ENCODE results near the gene TBL1X.
A peak's percentile ranks its signal among the peaks of the same experiment; 100 is the strongest.

TBL1X gene

DNA sequence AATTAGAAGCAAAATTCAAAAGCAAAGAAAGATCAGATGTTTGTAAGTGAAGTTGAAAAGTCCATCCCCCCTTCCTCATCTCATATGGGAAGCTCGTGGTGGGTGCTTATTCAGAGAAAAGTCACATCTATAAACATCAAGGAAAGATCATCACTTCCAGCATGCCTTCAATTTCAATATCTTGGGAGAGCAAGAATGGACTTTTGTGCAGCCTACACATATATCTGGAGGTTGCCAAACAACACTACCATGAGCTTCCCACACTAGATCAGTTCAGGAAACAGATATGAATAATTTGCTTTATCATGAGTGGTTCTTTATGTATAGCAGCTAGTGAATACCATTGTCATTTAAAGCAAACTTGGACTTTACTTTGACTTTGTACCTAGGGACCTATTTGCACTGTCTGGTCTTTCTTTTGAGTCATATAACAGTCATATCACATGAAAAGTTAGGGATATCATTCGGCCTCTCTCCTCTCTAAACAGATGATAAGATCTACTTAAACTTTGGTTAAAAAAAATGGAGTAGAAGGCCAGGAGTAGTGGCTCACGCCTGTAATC lies 5.6 kb upstream of the TBL1X start:
- Histone ChIP-seq H3K4me3 (ENCODE audit: insufficient read depth, low read depth, low read length) (no peak overlapping the region), H3K27me3 (ENCODE audit: control insufficient read depth, insufficient read depth, low read length, poor library complexity, severe bottlenecking) (no peaks in the 10 kb centered on the region), H3K4me1 (ENCODE audit: control insufficient read depth, insufficient read depth, low read length) (no peaks in the 10 kb centered on the region), H3K36me3 (ENCODE audit: control insufficient read depth, insufficient read depth, low read length) (no peaks in the 10 kb centered on the region), H3K27ac (ENCODE audit: insufficient read depth, low read depth, low read length, poor library complexity, severe bottlenecking) (no peak overlapping the region), H3K9me3 (ENCODE audit: control insufficient read depth, low read length) (no peaks in the 10 kb centered on the region)
- WGBS, 2 experiments = 77 to 92% methylated on average over 1 to 2 of the region's 3 CpGs

DNA sequence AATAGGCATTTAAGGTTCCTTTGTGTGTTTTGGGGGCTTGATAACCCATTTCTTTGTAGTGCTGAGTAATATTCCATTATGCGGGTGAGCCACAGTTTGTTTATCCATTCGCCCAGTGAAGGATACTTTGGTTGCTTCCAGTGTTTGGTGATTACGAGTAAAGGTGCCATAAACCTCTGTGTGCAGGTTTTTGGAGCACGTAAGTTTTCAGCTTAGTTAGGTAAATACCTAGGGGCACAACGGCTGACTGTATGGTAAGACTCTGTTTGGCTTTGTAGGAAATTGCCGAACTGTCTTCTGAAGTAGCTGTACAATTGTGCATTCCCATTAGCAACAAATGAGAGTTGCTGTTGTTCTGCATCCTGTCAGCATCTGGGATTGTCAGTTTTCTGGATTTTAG lies 3.8 kb upstream of the TBL1X start:
- H3K4me1 ChIP-seq (ENCODE audit: control insufficient read depth, insufficient read depth, low read length) = no peaks in the 10 kb centered on the region
- no peaks in the 10 kb centered on the region for H3K36me3 ChIP-seq (ENCODE audit: control insufficient read depth, insufficient read depth, low read length)
- 88 to 89% methylated on average over 6 of the region's 6 CpGs for WGBS, 2 experiments
- H3K9me3 ChIP-seq (ENCODE audit: control insufficient read depth, low read length) = no peaks in the 10 kb centered on the region
- no peak overlapping the region for H3K4me3 ChIP-seq (ENCODE audit: insufficient read depth, low read depth, low read length)
- no peak overlapping the region for H3K27ac ChIP-seq (ENCODE audit: insufficient read depth, low read depth, low read length, poor library complexity, severe bottlenecking)
- H3K27me3 ChIP-seq (ENCODE audit: control insufficient read depth, insufficient read depth, low read length, poor library complexity, severe bottlenecking) = no peaks in the 10 kb centered on the region

DNA sequence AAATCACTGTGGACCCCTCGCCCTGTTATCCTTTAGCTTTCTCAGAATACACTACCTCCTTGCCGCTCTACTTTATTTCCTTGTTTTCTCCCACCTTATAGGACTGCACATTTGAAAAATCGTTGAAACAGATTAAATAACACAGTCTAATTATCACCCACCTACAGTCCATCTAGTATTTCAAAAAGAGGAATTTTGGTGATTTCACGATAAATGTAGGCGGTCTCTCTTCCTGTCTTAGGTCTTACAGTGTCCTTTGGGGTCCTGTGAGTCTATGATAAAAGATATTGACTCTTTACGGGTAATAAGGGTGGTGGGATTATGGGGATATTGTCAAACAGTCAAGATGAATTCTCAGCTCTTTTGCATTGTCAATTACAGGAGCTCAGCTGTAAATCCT lies 2.4 kb upstream of the TBL1X start:
- Histone ChIP-seq H3K4me3 (ENCODE audit: insufficient read depth, low read depth, low read length) (no peak overlapping the region), H3K4me1 (ENCODE audit: control insufficient read depth, insufficient read depth, low read length) (no peaks in the 10 kb centered on the region), H3K27me3 (ENCODE audit: control insufficient read depth, insufficient read depth, low read length, poor library complexity, severe bottlenecking) (no peaks in the 10 kb centered on the region), H3K27ac (ENCODE audit: insufficient read depth, low read depth, low read length, poor library complexity, severe bottlenecking) (no peak overlapping the region), H3K9me3 (ENCODE audit: control insufficient read depth, low read length) (no peaks in the 10 kb centered on the region), H3K36me3 (ENCODE audit: control insufficient read depth, insufficient read depth, low read length) (no peaks in the 10 kb centered on the region)
- WGBS, 2 experiments = 48 to 52% methylated on average over 6 of the region's 6 CpGs

DNA sequence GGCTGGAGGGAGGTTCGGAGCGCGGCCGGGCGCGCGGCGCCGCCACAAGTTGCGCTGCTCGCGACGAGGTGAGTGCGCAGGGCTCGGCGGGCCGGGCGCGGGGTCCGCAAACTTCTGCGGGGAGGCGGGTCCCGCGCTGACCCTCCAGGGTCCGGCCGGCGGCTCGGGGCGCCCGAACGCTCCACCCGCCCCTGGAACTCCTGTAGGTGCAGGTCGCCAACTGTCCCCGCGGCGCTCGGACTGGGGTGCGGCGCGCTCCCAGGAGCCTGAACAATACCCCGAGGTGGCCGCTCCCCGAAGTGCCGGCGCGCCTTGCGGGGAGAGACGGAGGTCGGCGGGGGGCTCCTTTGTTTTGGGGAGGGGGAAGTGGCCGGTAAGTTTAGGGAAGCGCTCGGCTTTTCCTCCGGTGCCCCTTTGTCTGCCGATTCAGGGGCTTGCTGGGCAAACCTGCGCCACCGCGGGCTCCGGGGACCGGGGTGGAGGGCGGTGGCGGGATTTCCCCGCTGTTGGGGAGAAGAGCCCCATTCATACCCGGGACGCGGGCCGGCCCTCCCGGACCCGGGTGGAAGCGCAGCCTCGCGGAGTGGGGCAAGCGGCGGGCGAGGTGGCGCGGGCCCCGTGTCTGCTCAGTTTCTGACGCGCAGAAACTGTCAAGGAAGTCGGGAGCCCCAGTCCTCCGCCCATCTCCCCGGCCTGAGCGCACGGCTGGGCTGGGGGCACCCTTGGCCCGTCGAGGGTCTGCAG lies 694 bp downstream of the TBL1X start:
- H3K27ac ChIP-seq (ENCODE audit: insufficient read depth, low read depth, low read length, poor library complexity, severe bottlenecking) = no peak overlapping the region
- WGBS, 2 experiments = 0% methylated on average over 87 of the region's 87 CpGs

DNA sequence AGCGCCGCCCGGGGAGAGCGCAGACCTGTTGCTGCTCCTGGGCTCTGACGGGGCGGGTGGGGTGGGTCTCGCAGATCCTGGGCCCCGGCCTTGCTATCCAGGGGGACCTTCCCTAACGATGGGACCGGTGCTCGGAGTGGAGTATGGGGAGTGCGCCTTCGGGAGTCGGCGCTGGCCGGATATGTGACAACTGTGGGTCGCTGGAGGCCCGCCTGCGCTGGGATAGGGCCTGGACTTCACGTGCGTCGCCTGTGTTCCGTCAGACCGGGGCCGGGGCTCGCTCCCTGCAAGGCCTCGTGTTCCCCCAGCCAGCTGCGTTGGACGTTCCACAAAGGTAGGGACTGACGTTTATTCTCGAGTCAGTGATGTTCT lies 1.3 kb downstream of the TBL1X start:
- no peak overlapping the region for H3K27ac ChIP-seq (ENCODE audit: insufficient read depth, low read depth, low read length, poor library complexity, severe bottlenecking)
- WGBS, 2 experiments = 0 to 1% methylated on average over 28 to 31 of the region's 31 CpGs
- H3K4me1 ChIP-seq (ENCODE audit: control insufficient read depth, insufficient read depth, low read length) = no peaks in the 10 kb centered on the region
- peak overlapping the region; percentile 62 for H3K4me3 ChIP-seq (ENCODE audit: insufficient read depth, low read depth, low read length)
- H3K9me3 ChIP-seq (ENCODE audit: control insufficient read depth, low read length) = no peaks in the 10 kb centered on the region
- no peaks in the 10 kb centered on the region for H3K27me3 ChIP-seq (ENCODE audit: control insufficient read depth, insufficient read depth, low read length, poor library complexity, severe bottlenecking)
- no peaks in the 10 kb centered on the region for H3K36me3 ChIP-seq (ENCODE audit: control insufficient read depth, insufficient read depth, low read length)

More for the DNA sequence above, 694 bp downstream of the TBL1X start:
- Histone ChIP-seq H3K36me3 (ENCODE audit: control insufficient read depth, insufficient read depth, low read length) (no peaks in the 10 kb centered on the region), H3K4me1 (ENCODE audit: control insufficient read depth, insufficient read depth, low read length) (no peaks in the 10 kb centered on the region), H3K9me3 (ENCODE audit: control insufficient read depth, low read length) (no peaks in the 10 kb centered on the region), H3K4me3 (ENCODE audit: insufficient read depth, low read depth, low read length) (peak overlapping the region; percentile 62), H3K27me3 (ENCODE audit: control insufficient read depth, insufficient read depth, low read length, poor library complexity, severe bottlenecking) (no peaks in the 10 kb centered on the region)

DNA sequence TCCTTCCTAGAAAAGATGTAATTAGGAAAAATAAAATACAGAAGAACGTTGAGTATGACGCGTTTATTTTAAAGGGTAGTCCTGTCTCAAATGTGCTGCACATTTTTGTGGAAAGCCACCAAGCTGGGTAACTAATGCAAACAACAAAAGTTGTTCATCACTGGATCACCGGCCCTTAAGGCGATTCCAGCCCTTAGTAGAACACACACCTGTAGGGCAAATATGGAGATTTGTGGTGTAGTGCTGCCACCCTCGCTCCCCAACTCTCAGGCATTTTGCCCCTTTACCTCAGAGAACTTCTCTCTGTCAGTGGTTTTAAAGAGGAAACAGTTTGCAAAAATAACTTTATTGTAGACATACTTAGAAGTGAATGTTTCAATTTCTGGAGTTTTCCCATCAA lies 1.9 kb downstream of the TBL1X start:
- no peak overlapping the region for H3K27ac ChIP-seq (ENCODE audit: insufficient read depth, low read depth, low read length, poor library complexity, severe bottlenecking)
- H3K36me3 ChIP-seq (ENCODE audit: control insufficient read depth, insufficient read depth, low read length) = no peaks in the 10 kb centered on the region
- no peaks in the 10 kb centered on the region for H3K4me1 ChIP-seq (ENCODE audit: control insufficient read depth, insufficient read depth, low read length)
- H3K9me3 ChIP-seq (ENCODE audit: control insufficient read depth, low read length) = no peaks in the 10 kb centered on the region
- WGBS, 2 experiments = 45 to 51% methylated on average over 4 to 6 of the region's 6 CpGs
- no peaks in the 10 kb centered on the region for H3K27me3 ChIP-seq (ENCODE audit: control insufficient read depth, insufficient read depth, low read length, poor library complexity, severe bottlenecking)
- peak overlapping the region; percentile 62 for H3K4me3 ChIP-seq (ENCODE audit: insufficient read depth, low read depth, low read length)

DNA sequence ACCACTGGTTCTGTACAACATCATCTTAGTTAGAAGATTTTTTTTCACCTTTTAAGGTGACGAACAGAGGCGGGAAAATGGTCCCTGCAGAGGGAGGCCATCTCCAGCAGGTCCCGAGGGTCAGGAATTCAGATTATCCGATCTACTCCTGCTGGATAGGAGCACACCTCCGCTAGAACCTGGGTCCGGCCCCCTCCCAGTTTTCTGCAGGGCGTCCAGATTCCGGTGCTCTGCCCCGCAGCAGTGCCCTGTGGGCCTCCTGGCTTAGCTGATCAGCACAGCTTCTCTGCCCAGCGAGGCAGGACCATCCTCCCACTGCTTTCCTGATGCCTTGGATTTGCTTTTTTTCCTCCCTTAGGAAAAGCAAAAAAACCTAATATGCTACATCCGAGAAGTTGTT lies 2.3 kb downstream of the TBL1X start:
- Histone ChIP-seq H3K36me3 (ENCODE audit: control insufficient read depth, insufficient read depth, low read length) (no peaks in the 10 kb centered on the region), H3K9me3 (ENCODE audit: control insufficient read depth, low read length) (no peaks in the 10 kb centered on the region), H3K27me3 (ENCODE audit: control insufficient read depth, insufficient read depth, low read length, poor library complexity, severe bottlenecking) (no peaks in the 10 kb centered on the region), H3K27ac (ENCODE audit: insufficient read depth, low read depth, low read length, poor library complexity, severe bottlenecking) (no peak overlapping the region), H3K4me1 (ENCODE audit: control insufficient read depth, insufficient read depth, low read length) (no peaks in the 10 kb centered on the region), H3K4me3 (ENCODE audit: insufficient read depth, low read depth, low read length) (peak overlapping the region; percentile 62)
- WGBS, 2 experiments = 16 to 17% methylated on average over 11 of the region's 11 CpGs

DNA sequence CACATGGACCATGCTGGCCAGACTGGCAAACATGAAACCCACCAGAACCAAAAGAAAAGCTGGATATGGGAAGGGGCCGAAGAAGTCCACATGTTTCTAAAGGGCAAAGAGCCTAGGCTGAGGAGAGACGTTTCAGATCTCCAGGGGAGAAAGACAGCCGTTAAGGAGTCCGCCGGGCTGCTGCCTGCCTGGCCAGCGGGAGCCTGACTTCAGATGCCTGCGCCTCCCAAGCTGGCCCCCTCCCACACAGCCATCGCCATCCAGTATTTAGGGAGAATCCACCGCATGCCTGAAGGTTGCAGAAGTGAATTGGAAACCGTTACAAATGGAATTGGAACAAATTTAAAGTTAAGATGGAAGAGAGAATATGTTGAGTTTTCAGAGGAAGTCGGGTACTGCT lies 2.9 kb downstream of the TBL1X start:
- H3K9me3 ChIP-seq (ENCODE audit: control insufficient read depth, low read length) = no peaks in the 10 kb centered on the region
- peak overlapping the region; percentile 62 for H3K4me3 ChIP-seq (ENCODE audit: insufficient read depth, low read depth, low read length)
- 17 to 18% methylated on average over 10 to 11 of the region's 11 CpGs for WGBS, 2 experiments
- no peak overlapping the region for H3K27ac ChIP-seq (ENCODE audit: insufficient read depth, low read depth, low read length, poor library complexity, severe bottlenecking)
- H3K27me3 ChIP-seq (ENCODE audit: control insufficient read depth, insufficient read depth, low read length, poor library complexity, severe bottlenecking) = no peaks in the 10 kb centered on the region
- H3K4me1 ChIP-seq (ENCODE audit: control insufficient read depth, insufficient read depth, low read length) = no peaks in the 10 kb centered on the region
- H3K36me3 ChIP-seq (ENCODE audit: control insufficient read depth, insufficient read depth, low read length) = no peaks in the 10 kb centered on the region

DNA sequence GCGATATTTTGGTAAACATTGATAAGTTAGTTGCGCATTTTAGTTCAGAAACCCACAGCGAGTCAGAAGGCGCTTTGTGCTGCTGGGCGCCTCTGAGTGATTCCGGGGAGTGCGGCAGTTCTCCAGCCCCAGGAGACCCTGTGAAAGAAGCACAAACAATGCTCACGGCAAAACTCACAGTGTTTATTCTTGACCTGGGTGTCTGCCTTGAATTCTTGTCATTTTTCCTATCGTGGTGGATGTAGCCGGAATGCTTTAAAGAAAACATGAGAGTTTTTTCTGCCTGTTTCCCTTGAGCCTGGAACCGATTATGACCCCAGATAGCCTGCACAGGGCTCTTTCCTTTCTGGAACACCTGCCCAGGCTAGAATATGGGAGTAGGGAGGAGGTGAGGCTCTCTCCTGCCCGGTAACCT lies 6.7 kb downstream of the TBL1X start:
- Histone ChIP-seq H3K36me3 (ENCODE audit: control insufficient read depth, insufficient read depth, low read length) (no peaks in the 10 kb centered on the region), H3K27ac (ENCODE audit: insufficient read depth, low read depth, low read length, poor library complexity, severe bottlenecking) (no peak overlapping the region), H3K27me3 (ENCODE audit: control insufficient read depth, insufficient read depth, low read length, poor library complexity, severe bottlenecking) (no peaks in the 10 kb centered on the region), H3K4me1 (ENCODE audit: control insufficient read depth, insufficient read depth, low read length) (no peaks in the 10 kb centered on the region), H3K4me3 (ENCODE audit: insufficient read depth, low read depth, low read length) (no peak overlapping the region), H3K9me3 (ENCODE audit: control insufficient read depth, low read length) (no peaks in the 10 kb centered on the region)
- 83 to 88% methylated on average over 12 of the region's 12 CpGs for WGBS, 2 experiments

DNA sequence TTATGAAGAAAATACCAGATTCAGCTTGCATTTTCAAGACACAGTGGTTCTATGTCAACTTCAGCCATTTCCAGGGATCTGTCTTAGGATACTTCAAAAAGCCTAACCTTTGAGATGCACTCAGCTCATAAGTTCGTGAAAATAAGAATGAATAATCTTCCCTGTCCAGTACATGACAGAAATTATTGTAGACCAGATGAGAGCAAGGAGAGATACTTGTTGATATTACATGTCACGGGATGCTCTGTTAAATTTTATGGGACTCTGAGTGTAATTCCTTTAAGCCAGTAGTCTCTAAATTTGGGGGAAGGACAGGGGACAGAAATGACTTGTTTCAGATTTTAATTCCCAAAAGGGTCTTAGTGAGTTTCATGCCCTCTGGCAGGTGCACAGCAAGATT lies 8.8 kb downstream of the TBL1X start:
- WGBS, 2 experiments = 92 to 93% methylated on average over 1 to 2 of the region's 2 CpGs
- no peaks in the 10 kb centered on the region for H3K27me3 ChIP-seq (ENCODE audit: control insufficient read depth, insufficient read depth, low read length, poor library complexity, severe bottlenecking)
- H3K9me3 ChIP-seq (ENCODE audit: control insufficient read depth, low read length) = no peaks in the 10 kb centered on the region
- no peak overlapping the region for H3K27ac ChIP-seq (ENCODE audit: insufficient read depth, low read depth, low read length, poor library complexity, severe bottlenecking)
- no peak overlapping the region for H3K4me3 ChIP-seq (ENCODE audit: insufficient read depth, low read depth, low read length)
- H3K36me3 ChIP-seq (ENCODE audit: control insufficient read depth, insufficient read depth, low read length) = no peaks in the 10 kb centered on the region
- no peaks in the 10 kb centered on the region for H3K4me1 ChIP-seq (ENCODE audit: control insufficient read depth, insufficient read depth, low read length)
